ENCODE data around the gene PLCL1.

- TF ChIP-seq CTCF (IDR thresholded peaks at IDR 0.05) (no peak), POLR2A (IDR thresholded peaks at IDR 0.05) (no peak), POLR2AphosphoS5 (IDR thresholded peaks at IDR 0.05) (no peak)
Observed at GRCh38 chr2:198187841-198188240, 383.4 kb downstream of the PLCL1 start.

Measured in prostate gland (tissue), 2 donors.